ENCODE measurements around the gene SPTBN1.

GRCh38 chr2:54490863-54491262, 34.7 kb downstream of the SPTBN1 start:
- no peak for TF ChIP-seq GATA2 (IDR thresholded peaks at IDR 0.05; ENCODE audit: low read depth, low read length)
- TF ChIP-seq GATA3 (IDR thresholded peaks at IDR 0.05; ENCODE audit: low read depth, low read length), result no peak

Measured in SH-SY5Y (cell line).